OCI-LY1 (cell line): ENCODE measurements around the gene DNHD1.

Experiments
- H2AFZ ChIP-seq: fragments of 200-600 bp; sonication (generic), shearing (Covaris generic); 2 replicates; pipeline ENCODE4 v1.6.0; 2014; ENCODE audit warnings: antibody characterized with exemption, mild to moderate bottlenecking, low read length
- H3F3A ChIP-seq: fragments of 200-600 bp; sonication (generic), shearing (Covaris generic); 2 replicates; pipeline ENCODE4 v1.6.0; 2014; ENCODE audit warnings: mild to moderate bottlenecking, antibody characterized with exemption, low read length, moderate library complexity; ENCODE audit not compliant: insufficient read depth
- H3K27ac ChIP-seq: fragments of 200-600 bp; sonication (generic); 2 replicates; pipeline ENCODE4 v1.5.1; 2014; ENCODE audit warnings: low read length, mixed run types, mild to moderate bottlenecking, low read depth; ENCODE audit not compliant: poor library complexity, severe bottlenecking
- H3K27me3 ChIP-seq: fragments of 200-600 bp; sonication (generic); 2 replicates; pipeline ENCODE4 v1.6.0; 2014; ENCODE audit warnings: antibody characterized with exemption, mild to moderate bottlenecking, low read length, moderate library complexity; ENCODE audit not compliant: insufficient read depth
- H3K36me3 ChIP-seq: fragments of 200-600 bp; sonication (generic); 2 replicates; pipeline ENCODE4 v1.6.1; 2014; ENCODE audit warnings: mild to moderate bottlenecking, antibody characterized with exemption, low read length, moderate library complexity, mixed read lengths; ENCODE audit not compliant: insufficient read depth
- H3K4me1 ChIP-seq: fragments of 200-600 bp; sonication (generic); 2 replicates; pipeline ENCODE4 v1.5.1; 2014; ENCODE audit warnings: mild to moderate bottlenecking, low read length, moderate library complexity; ENCODE audit not compliant: insufficient read depth, severe bottlenecking
- H3K4me2 ChIP-seq: fragments of 200-600 bp; sonication (generic), shearing (Covaris generic); 2 replicates; pipeline ENCODE4 v1.6.1; 2014; ENCODE audit warnings: low read length
- H3K4me3 ChIP-seq: fragments of 200-600 bp; sonication (generic); 2 replicates; pipeline ENCODE4 v1.5.1; 2014; ENCODE audit warnings: low read length, low read depth, mild to moderate bottlenecking, mixed read lengths; ENCODE audit not compliant: poor library complexity, severe bottlenecking
- H3K79me2 ChIP-seq: fragments of 200-600 bp; shearing (Covaris generic); 2 replicates; pipeline ENCODE4 v1.6.1; 2016; ENCODE audit warnings: mixed run types, low read length, mixed read lengths; ENCODE audit not compliant: insufficient read depth
- H3K9ac ChIP-seq: fragments of 200-600 bp; sonication (generic), shearing (Covaris generic); 2 replicates; pipeline ENCODE4 v1.6.1; 2014; ENCODE audit warnings: mild to moderate bottlenecking, low read length, mixed read lengths
- H3K9me2 ChIP-seq: fragments of 200-600 bp; sonication (generic), shearing (Covaris generic); 2 replicates; pipeline ENCODE4 v1.6.1; 2014; ENCODE audit warnings: low read depth, mild to moderate bottlenecking, low read length, mixed read lengths
- H3K9me3 ChIP-seq: fragments of 200-600 bp; shearing (Covaris generic); 2 replicates; pipeline ENCODE4 v1.6.1; 2014; ENCODE audit warnings: low read length, mixed read lengths
- H4K20me1 ChIP-seq: fragments of 200-600 bp; sonication (generic), shearing (Covaris generic); 2 replicates; pipeline ENCODE4 v1.6.0; 2016; ENCODE audit warnings: mild to moderate bottlenecking, low read length; ENCODE audit not compliant: insufficient read depth
- CTCF ChIP-seq: fragments of 200-600 bp; sonication (generic), shearing (Covaris generic); IDR thresholded peaks from 2 replicates; pipeline ENCODE4 v1.5.1; 2017; ENCODE audit warnings: mild to moderate bottlenecking, antibody characterized with exemption, low read length, moderate library complexity, mixed read lengths
- EZH2 ChIP-seq: fragments of 200-600 bp; sonication (generic), shearing (Covaris generic); IDR thresholded peaks from 2 replicates; pipeline ENCODE4 v1.8.0; 2017; ENCODE audit warnings: borderline replicate concordance, mixed run types, mild to moderate bottlenecking, antibody characterized with exemption, low read length, moderate library complexity, mixed read lengths

DNHD1 gene

GRCh38 chr11:6502382-6502781, 5.3 kb downstream of the DNHD1 start:
- Histone ChIP-seq H3K36me3 (peaks cover 36% of the 10 kb centered on the region; the same call in 1 of the 2 replicates), H3K4me1 (no peaks in the 10 kb centered on the region), H3K9ac (no peak overlapping the region), H4K20me1 (no peaks in the 10 kb centered on the region), H3K27ac (no peak overlapping the region), H3F3A (peaks cover 3% of the 10 kb centered on the region; the same call in 1 of the 2 replicates), H3K27me3 (no peaks in the 10 kb centered on the region), H2AFZ (no peak overlapping the region), H3K9me3 (no peaks in the 10 kb centered on the region), H3K9me2 (no peaks in the 10 kb centered on the region), H3K4me3 (no peak overlapping the region), H3K79me2 (no peaks in the 10 kb centered on the region), H3K4me2 (no peak overlapping the region)
- TF ChIP-seq EZH2 (no peak), CTCF (no peak)

GRCh38 chr11:6504166-6504565, 7.1 kb downstream of the DNHD1 start:
- Histone ChIP-seq H3K79me2 (no peaks in the 10 kb centered on the region), H3F3A (peaks cover 3% of the 10 kb centered on the region; the same call in 1 of the 2 replicates), H2AFZ (no peak overlapping the region), H3K4me3 (no peak overlapping the region), H3K9me3 (no peaks in the 10 kb centered on the region), H3K9ac (no peak overlapping the region), H3K27me3 (no peaks in the 10 kb centered on the region), H3K27ac (no peak overlapping the region), H3K36me3 (peaks cover 33% of the 10 kb centered on the region; the same call in 1 of the 2 replicates), H3K4me2 (no peak overlapping the region), H4K20me1 (no peaks in the 10 kb centered on the region), H3K4me1 (no peaks in the 10 kb centered on the region), H3K9me2 (no peaks in the 10 kb centered on the region)
- TF ChIP-seq CTCF (no peak), EZH2 (no peak)

- peaks cover 37% of the 10 kb centered on the region; the same call in 1 of the 2 replicates for H3K36me3 ChIP-seq
- no peak overlapping the region for H2AFZ ChIP-seq
- no peaks in the 10 kb centered on the region for H3K4me1 ChIP-seq
- H3K79me2 ChIP-seq: no peaks in the 10 kb centered on the region
- H3K27ac ChIP-seq: no peak overlapping the region
- peaks cover 3% of the 10 kb centered on the region; the same call in 1 of the 2 replicates for H3F3A ChIP-seq
- no peaks in the 10 kb centered on the region for H3K9me3 ChIP-seq
- H3K9ac ChIP-seq: no peak overlapping the region
- no peak overlapping the region for H3K4me2 ChIP-seq
- H3K9me2 ChIP-seq: no peaks in the 10 kb centered on the region
- H3K27me3 ChIP-seq: no peaks in the 10 kb centered on the region
- TF ChIP-seq EZH2 (no peak), CTCF (peak; percentile 88)
- H4K20me1 ChIP-seq: no peaks in the 10 kb centered on the region
- H3K4me3 ChIP-seq: no peak overlapping the region
Observed at GRCh38 chr11:6505577-6506240, 8.6 kb downstream of the DNHD1 start.
